ENCODE measurements around the gene NPTX1.

NPTX1 gene

GRCh38 chr17:80443916-80444643, 32.3 kb downstream of the NPTX1 start:
- no peak for DNase-seq (ENCODE audit: low spot score)

GRCh38 chr17:80443498-80443897, 32.9 kb downstream of the NPTX1 start:
- no peak for DNase-seq (ENCODE audit: low spot score)

GRCh38 chr17:80442764-80443163, 33.6 kb downstream of the NPTX1 start:
- DNase-seq (ENCODE audit: low spot score) = no peak

GRCh38 chr17:80442323-80442659, 34.1 kb downstream of the NPTX1 start:
- DNase-seq (ENCODE audit: low spot score) = no peak

- DNase-seq (ENCODE audit: low spot score) = no peak
Measured at GRCh38 chr17:80441598-80442322, 34.6 kb downstream of the NPTX1 start.

- DNase-seq (ENCODE audit: low spot score) = no peak
Measured at GRCh38 chr17:80441133-80441578, 35.3 kb downstream of the NPTX1 start.

GRCh38 chr17:80439499-80439898, 36.9 kb downstream of the NPTX1 start:
- no peak for DNase-seq (ENCODE audit: low spot score)

- DNase-seq (ENCODE audit: low spot score) = no peak
Measured at GRCh38 chr17:80438806-80439205, 37.6 kb downstream of the NPTX1 start.

GRCh38 chr17:80437532-80437931, 38.9 kb downstream of the NPTX1 start:
- DNase-seq (ENCODE audit: low spot score) = no peak

GRCh38 chr17:80433916-80434666, 42.3 kb downstream of the NPTX1 start:
- no peak for DNase-seq (ENCODE audit: low spot score)

- no peak for DNase-seq (ENCODE audit: low spot score)
Measured at GRCh38 chr17:80432961-80433550, 43.4 kb downstream of the NPTX1 start.

GRCh38 chr17:80432350-80432955, 44.0 kb downstream of the NPTX1 start:
- no peak for DNase-seq (ENCODE audit: low spot score)

- DNase-seq (ENCODE audit: low spot score) = no peak
Measured at GRCh38 chr17:80431246-80432195, 44.9 kb downstream of the NPTX1 start.

GRCh38 chr17:80430446-80431245, 45.8 kb downstream of the NPTX1 start:
- no peak for DNase-seq (ENCODE audit: low spot score)

GRCh38 chr17:80429356-80430275, 46.8 kb downstream of the NPTX1 start:
- DNase-seq (ENCODE audit: low spot score) = no peak

GRCh38 chr17:80428796-80429195, 47.6 kb downstream of the NPTX1 start:
- DNase-seq (ENCODE audit: low spot score) = no peak

GRCh38 chr17:80428363-80428762, 48.0 kb downstream of the NPTX1 start:
- no peak for DNase-seq (ENCODE audit: low spot score)

- no peak for DNase-seq (ENCODE audit: low spot score)
Measured at GRCh38 chr17:80427366-80428282, 48.8 kb downstream of the NPTX1 start.

Measured in hematopoietic multipotent progenitor cell treated with erythropoietin and hydrocortisone succinate and interleukin-3 and kit ligand, for 17 days (in vitro differentiated cells).